ENCODE measurements around the gene DOCK9. TPM values are rescaled to one million over a fixed set of nuclear protein-coding genes. Genes with fewer than 3 reads are reported as not detected.

Gene DOCK9
- total and polyA plus RNA-seq, 2 donors (not counting 1 experiment from before 2014, with no cell fraction given) = 18.2 TPM

DNA sequence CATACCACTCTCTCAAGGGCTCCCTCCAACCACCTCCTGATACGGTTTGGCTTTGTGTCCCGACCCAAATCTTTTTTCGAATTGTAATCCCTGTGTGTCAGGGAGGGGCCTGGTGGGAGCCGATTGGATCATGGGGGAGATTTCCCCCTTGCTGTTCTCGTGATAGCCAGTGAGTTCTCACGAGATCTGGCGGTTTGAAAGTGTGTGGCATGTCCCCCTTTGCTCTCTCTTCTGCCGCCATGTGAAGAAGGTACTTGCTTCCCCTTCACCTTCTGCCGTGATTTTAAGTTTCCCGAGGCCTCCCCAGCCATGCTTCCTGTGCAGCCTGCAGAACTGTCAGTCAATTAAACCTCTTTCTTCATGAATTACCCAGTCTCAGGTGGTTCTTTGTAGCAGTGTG, 190.7 kb downstream of the DOCK9 start:
- Histone ChIP-seq H3K79me2 (ENCODE audit: control insufficient read depth, insufficient read depth, low read length) (no peaks in the 10 kb centered on the region), H3K4me1 (ENCODE audit: control insufficient read depth, extremely low read depth, insufficient read depth, low read length) (no peaks in the 10 kb centered on the region), H3K4me2 (ENCODE audit: extremely low read depth, insufficient read depth, low read length) (no peak overlapping the region), H4K20me1 (ENCODE audit: control insufficient read depth, extremely low read depth, insufficient read depth, low read length) (no peaks in the 10 kb centered on the region), H3K4me3 (replicated peaks in 1 of 4; ENCODE audit: control extremely low read depth in 1 of 4, insufficient read depth in 1 of 4, low read depth in 3 of 4, low read length in 4 of 4) (no peak overlapping the region), H3K36me3 (ENCODE audit: control insufficient read depth, insufficient read depth, low read length) (no peaks in the 10 kb centered on the region), H2AFZ (ENCODE audit: low read length) (no peak overlapping the region), H3K27me3 (ENCODE audit: control insufficient read depth, insufficient read depth, low read length) (peaks cover 15% of the 10 kb centered on the region), H3K9me3 (ENCODE audit: control insufficient read depth, insufficient read depth, low read depth, low read length) (no peaks in the 10 kb centered on the region), H3K27ac (ENCODE audit: insufficient read depth, low read length) (no peak overlapping the region), H3K9ac (ENCODE audit: insufficient read depth, low read length) (no peak overlapping the region)
- no peak for DNase-seq (ENCODE audit: low read depth in 2 of 2)
- TF ChIP-seq EZH2 (IDR thresholded peaks at IDR 0.05; ENCODE audit: low read length, missing control alignments) = no peak
- TF ChIP-seq, protein P1, sequence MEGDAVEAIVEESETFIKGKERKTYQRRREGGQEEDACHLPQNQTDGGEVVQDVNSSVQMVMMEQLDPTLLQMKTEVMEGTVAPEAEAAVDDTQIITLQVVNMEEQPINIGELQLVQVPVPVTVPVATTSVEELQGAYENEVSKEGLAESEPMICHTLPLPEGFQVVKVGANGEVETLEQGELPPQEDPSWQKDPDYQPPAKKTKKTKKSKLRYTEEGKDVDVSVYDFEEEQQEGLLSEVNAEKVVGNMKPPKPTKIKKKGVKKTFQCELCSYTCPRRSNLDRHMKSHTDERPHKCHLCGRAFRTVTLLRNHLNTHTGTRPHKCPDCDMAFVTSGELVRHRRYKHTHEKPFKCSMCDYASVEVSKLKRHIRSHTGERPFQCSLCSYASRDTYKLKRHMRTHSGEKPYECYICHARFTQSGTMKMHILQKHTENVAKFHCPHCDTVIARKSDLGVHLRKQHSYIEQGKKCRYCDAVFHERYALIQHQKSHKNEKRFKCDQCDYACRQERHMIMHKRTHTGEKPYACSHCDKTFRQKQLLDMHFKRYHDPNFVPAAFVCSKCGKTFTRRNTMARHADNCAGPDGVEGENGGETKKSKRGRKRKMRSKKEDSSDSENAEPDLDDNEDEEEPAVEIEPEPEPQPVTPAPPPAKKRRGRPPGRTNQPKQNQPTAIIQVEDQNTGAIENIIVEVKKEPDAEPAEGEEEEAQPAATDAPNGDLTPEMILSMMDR (conservative IDR thresholded peaks at IDR 0.05 in 1 of 2, IDR thresholded peaks at IDR 0.05 in 1 of 2; ENCODE audit: low read depth in 1 of 2, low read length in 2 of 2) = no peak

DNA sequence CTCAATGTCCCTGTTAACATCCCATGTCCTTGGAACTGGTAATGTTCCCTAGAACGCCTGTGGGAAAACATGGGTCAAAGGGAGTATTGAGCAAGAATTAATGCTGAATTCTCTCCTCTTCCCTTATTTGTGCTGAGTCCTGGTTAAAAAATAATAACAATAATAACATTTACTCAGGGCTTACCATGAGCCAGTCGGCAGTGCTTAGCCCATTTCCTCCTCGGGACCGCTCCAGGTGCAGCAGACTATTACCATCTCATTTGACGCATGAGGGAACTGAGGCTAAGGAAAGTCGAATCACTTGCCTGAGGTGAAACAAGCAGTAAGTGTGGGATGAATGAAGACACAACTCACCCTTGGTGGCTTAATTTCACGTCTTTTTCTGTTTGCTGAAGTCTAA, 191.8 kb downstream of the DOCK9 start:
- H3K27ac ChIP-seq (ENCODE audit: insufficient read depth, low read length) = no peak overlapping the region
- H3K36me3 ChIP-seq (ENCODE audit: control insufficient read depth, insufficient read depth, low read length) = no peaks in the 10 kb centered on the region
- no peak overlapping the region for H3K4me2 ChIP-seq (ENCODE audit: extremely low read depth, insufficient read depth, low read length)
- H3K79me2 ChIP-seq (ENCODE audit: control insufficient read depth, insufficient read depth, low read length) = no peaks in the 10 kb centered on the region
- H3K27me3 ChIP-seq (ENCODE audit: control insufficient read depth, insufficient read depth, low read length) = peaks cover 19% of the 10 kb centered on the region
- no peak overlapping the region for H3K4me3 ChIP-seq (replicated peaks in 1 of 4; ENCODE audit: control extremely low read depth in 1 of 4, insufficient read depth in 1 of 4, low read depth in 3 of 4, low read length in 4 of 4)
- H3K4me1 ChIP-seq (ENCODE audit: control insufficient read depth, extremely low read depth, insufficient read depth, low read length) = no peaks in the 10 kb centered on the region
- no peak overlapping the region for H3K9ac ChIP-seq (ENCODE audit: insufficient read depth, low read length)
- no peak for DNase-seq (ENCODE audit: low read depth in 2 of 2)
- H3K9me3 ChIP-seq (ENCODE audit: control insufficient read depth, insufficient read depth, low read depth, low read length) = no peaks in the 10 kb centered on the region
- TF ChIP-seq, protein P1 (conservative IDR thresholded peaks at IDR 0.05 in 1 of 2, IDR thresholded peaks at IDR 0.05 in 1 of 2; ENCODE audit: low read depth in 1 of 2, low read length in 2 of 2) = no peak
- no peak for TF ChIP-seq EZH2 (IDR thresholded peaks at IDR 0.05; ENCODE audit: low read length, missing control alignments)
- no peak overlapping the region for H2AFZ ChIP-seq (ENCODE audit: low read length)
- no peaks in the 10 kb centered on the region for H4K20me1 ChIP-seq (ENCODE audit: control insufficient read depth, extremely low read depth, insufficient read depth, low read length)

DNA sequence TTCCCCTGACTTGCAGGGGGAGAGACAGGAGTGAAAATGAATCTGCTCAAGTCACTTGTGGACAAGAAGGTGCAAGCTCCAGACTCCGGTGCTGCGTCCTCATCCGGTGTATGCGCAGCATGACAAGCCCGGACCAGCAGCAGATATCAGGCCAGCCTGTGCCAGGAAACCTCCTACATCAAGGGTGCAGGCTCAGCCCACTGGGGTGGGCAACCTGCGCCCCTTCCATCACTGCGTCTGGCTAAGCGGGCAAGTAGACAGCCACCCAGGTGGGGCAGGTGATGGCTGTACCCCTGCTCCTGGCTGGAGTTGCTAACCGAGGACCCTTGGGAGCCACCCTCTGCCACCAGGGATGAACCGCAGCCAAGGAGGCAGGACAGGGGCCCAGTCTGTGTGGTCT, 192.5 kb downstream of the DOCK9 start:
- no peak for TF ChIP-seq EZH2 (IDR thresholded peaks at IDR 0.05; ENCODE audit: low read length, missing control alignments)
- TF ChIP-seq, protein P1 (conservative IDR thresholded peaks at IDR 0.05 in 1 of 2, IDR thresholded peaks at IDR 0.05 in 1 of 2; ENCODE audit: low read depth in 1 of 2, low read length in 2 of 2) = no peak
- no peak overlapping the region for H2AFZ ChIP-seq (ENCODE audit: low read length)
- H3K4me3 ChIP-seq (replicated peaks in 1 of 4; ENCODE audit: control extremely low read depth in 1 of 4, insufficient read depth in 1 of 4, low read depth in 3 of 4, low read length in 4 of 4) = no peak overlapping the region
- no peaks in the 10 kb centered on the region for H3K4me1 ChIP-seq (ENCODE audit: control insufficient read depth, extremely low read depth, insufficient read depth, low read length)
- H3K27me3 ChIP-seq (ENCODE audit: control insufficient read depth, insufficient read depth, low read length) = peaks cover 19% of the 10 kb centered on the region
- DNase-seq (ENCODE audit: low read depth in 2 of 2) = no peak
- H3K27ac ChIP-seq (ENCODE audit: insufficient read depth, low read length) = no peak overlapping the region
- no peak overlapping the region for H3K9ac ChIP-seq (ENCODE audit: insufficient read depth, low read length)
- no peaks in the 10 kb centered on the region for H3K79me2 ChIP-seq (ENCODE audit: control insufficient read depth, insufficient read depth, low read length)
- no peaks in the 10 kb centered on the region for H3K9me3 ChIP-seq (ENCODE audit: control insufficient read depth, insufficient read depth, low read depth, low read length)
- H3K4me2 ChIP-seq (ENCODE audit: extremely low read depth, insufficient read depth, low read length) = no peak overlapping the region
- no peaks in the 10 kb centered on the region for H4K20me1 ChIP-seq (ENCODE audit: control insufficient read depth, extremely low read depth, insufficient read depth, low read length)
- H3K36me3 ChIP-seq (ENCODE audit: control insufficient read depth, insufficient read depth, low read length) = no peaks in the 10 kb centered on the region
